ENCODE results near the gene UBXN2A.

- TF ChIP-seq POLR2A (IDR thresholded peaks at IDR 0.05) (no peak), CTCF (IDR thresholded peaks at IDR 0.05) (no peak)
These were observed 112.7 kb downstream of the UBXN2A start for GRCh38 chr2:24052951-24053350.

All from body of pancreas (tissue), 4 donors.